ENCODE results near the gene ARRDC2. TPM values are rescaled to one million over a fixed set of nuclear protein-coding genes. Genes with fewer than 3 reads are reported as not detected.
A peak's percentile ranks its signal among the peaks of the same experiment; 100 is the strongest.
"Not testable (repeated sequence)": the region's sequence is repeated elsewhere in the genome, so short reads cannot be mapped to it uniquely, and the experiment has no call there.

Gene ARRDC2
- polyA plus RNA-seq, 3 donors from 2014 or later = 31.4 to 39.2 (median 38.6) TPM

DNA sequence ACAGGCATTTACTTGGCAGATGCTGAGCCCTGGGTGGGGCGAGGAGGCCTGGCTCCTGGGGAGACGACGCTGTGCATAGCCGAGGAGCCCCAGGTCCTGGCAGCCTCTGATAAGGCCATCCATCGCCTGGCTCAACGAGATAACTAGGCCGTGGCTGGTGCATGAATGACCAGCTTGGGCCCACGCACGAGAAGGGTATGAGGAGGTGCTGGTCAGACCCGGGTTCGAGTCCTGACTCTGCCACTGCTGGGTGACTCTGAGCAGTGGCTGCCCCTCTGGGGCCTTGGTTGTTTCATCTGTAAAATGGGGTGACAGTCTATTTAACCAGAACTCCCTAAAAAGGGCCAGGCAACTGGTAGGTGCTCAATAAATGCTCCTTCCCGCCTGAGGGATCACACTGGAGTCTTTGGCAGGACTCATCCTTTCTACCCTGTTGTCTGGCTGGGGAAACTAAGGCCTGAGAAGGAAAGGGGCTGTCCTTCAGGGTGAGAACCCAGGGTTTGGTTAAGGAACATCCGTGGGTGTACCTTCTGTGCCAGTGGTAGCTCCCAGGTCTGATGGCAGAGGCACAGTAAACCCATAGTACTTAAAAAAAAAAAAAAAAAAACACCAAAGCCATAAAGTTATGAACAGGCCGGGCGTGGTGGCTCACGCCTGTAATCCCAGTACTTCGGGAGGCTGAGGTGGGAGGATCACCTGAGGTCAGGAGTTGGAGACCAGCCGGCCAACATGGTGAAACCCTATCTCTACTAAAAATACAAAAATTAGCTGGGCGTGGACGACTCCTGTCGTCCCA is 8.1 kb upstream of the ARRDC2 start:
- Mint-ChIP-seq H3K36me3 (no peaks in the 10 kb centered on the region), H3K27me3 (ENCODE audit: low read depth in 3 of 3) (peaks cover 8 to 9% (median 9%) of the 10 kb centered on the region in 3 donors), H3K4me3 (peak overlapping the region; percentile 77 to 94 (median 86)), H3K4me1 (peaks cover 26 to 33% of the 10 kb centered on the region in 2 donors), H3K9me3 (no peaks in the 10 kb centered on the region), H3K27ac (peak overlapping the region; percentile 97 to 100 (median 99))
- DNase-seq = no peak

DNA sequence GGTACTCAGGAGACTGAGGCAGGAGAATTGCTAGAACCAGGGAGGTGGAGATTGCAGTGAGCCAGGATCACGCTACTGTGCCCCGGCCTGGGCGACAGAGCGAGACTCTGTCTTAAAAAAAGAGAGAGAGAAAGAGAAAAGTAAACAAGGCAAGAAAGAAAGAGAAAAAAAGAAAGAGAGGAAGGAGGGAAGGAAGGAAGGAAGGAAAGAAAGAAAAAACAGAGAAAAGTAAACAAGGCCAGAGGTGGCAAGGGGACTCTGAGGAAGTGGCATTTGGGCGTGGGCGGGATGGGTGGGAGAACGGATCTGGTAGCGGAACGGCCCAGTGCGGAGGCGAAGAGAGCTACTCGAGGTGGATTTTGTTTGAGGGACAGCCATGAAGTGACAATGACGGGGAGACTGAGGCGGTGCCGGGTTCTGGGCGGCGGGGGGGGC is 7.5 kb upstream of the ARRDC2 start:
- DNase-seq = no peak
- Mint-ChIP-seq H3K27me3 (ENCODE audit: low read depth in 3 of 3) (peaks cover 8 to 9% (median 9%) of the 10 kb centered on the region in 3 donors), H3K9me3 (no peaks in the 10 kb centered on the region), H3K4me3 (peak overlapping the region; percentile 77 to 94 (median 86)), H3K36me3 (no peaks in the 10 kb centered on the region), H3K4me1 (peaks cover 26 to 33% of the 10 kb centered on the region in 2 donors), H3K27ac (peak overlapping the region; percentile 97 to 100 (median 99))

DNA sequence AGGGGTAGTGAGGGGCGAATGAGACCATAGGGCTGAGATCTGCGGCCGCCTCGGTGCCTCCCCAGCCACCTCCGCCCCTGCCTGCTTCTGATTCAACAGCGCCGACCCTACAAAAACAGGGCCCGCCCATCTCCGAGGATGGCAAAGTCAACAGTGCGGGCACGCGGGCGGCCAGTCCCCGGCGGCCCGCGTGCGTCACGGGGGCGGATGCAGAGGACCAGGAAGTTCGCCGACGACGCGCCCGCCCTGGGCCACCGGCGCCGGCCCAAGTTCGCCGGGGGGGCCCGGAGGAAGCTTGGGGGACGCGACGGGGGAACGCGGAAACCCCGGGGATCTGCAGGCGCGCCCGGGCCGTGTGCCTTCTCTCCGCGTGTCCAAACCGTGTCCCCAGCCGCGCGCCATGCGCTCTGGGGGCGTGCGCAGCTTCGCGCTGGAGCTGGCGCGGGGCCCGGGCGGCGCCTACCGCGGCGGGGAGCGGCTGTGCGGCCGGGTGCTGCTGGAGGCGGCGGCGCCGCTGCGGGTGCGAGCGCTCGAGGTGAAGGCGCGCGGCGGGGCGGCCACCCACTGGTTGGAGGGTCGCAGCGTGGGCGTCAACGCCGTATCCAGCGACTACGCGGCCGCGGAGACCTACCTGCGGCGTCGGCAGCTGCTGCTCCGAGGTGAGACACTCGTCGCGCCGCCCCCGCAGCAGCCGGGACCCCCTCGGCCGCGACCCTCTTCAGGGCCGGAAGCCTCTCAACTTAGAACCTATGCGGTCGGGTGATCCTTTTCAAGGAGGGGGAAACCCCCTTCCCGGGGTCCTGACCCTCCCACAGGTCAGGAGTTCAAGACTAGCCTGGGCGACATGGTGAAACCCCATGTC is 6.8 kb upstream of the ARRDC2 start:
- peak overlapping the region; percentile 97 to 100 (median 99) for H3K27ac Mint-ChIP-seq
- no peaks in the 10 kb centered on the region for H3K36me3 Mint-ChIP-seq
- peaks cover 8 to 9% (median 9%) of the 10 kb centered on the region in 3 donors for H3K27me3 Mint-ChIP-seq (ENCODE audit: low read depth in 3 of 3)
- DNase-seq = peak; percentile 98 to 99 (median 99)
- peak overlapping the region; percentile 90 to 94 (median 92) for H3K4me3 Mint-ChIP-seq
- H3K9me3 Mint-ChIP-seq = no peaks in the 10 kb centered on the region
- H3K4me1 Mint-ChIP-seq = peaks cover 26 to 33% of the 10 kb centered on the region in 2 donors

DNA sequence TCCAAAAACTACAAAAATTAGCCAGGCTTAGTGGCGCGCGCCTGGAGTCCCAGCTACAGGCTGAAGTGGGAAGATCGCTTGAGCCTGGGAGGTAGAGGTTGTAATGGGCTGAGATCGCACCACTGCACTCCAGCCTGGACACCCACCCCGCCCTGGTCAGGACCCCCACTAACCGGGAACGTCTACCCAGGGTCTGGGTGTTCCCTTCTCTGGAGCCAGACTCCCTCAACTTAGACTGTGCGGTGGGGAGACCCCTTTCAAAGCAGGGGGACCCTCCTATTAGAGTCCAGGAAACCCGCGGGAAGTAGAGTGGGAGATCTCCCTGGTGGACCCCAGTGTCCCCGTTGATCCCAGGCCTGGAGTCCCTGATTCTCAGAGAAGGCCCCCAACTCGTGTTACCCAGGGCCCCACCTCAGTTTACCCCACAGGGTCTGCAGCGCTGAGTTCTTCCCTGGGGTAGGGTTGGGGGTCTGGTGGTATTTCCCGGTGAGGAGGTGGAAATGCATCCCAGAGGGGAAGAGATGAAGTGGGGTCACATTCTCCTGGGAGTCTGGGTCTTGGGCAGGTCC is 6.1 kb upstream of the ARRDC2 start:
- DNase-seq = no peak
- peak overlapping the region; percentile 90 to 94 (median 92) for H3K4me3 Mint-ChIP-seq
- peaks cover 8 to 11% (median 9%) of the 10 kb centered on the region in 3 donors for H3K27me3 Mint-ChIP-seq (ENCODE audit: low read depth in 3 of 3)
- H3K9me3 Mint-ChIP-seq = no peaks in the 10 kb centered on the region
- peaks cover 28 to 34% of the 10 kb centered on the region in 2 donors for H3K4me1 Mint-ChIP-seq
- H3K27ac Mint-ChIP-seq = peak overlapping the region; percentile 92 to 98 (median 96)
- H3K36me3 Mint-ChIP-seq = peaks cover 0 to 2% (median 0%) of the 10 kb centered on the region in 3 donors

DNA sequence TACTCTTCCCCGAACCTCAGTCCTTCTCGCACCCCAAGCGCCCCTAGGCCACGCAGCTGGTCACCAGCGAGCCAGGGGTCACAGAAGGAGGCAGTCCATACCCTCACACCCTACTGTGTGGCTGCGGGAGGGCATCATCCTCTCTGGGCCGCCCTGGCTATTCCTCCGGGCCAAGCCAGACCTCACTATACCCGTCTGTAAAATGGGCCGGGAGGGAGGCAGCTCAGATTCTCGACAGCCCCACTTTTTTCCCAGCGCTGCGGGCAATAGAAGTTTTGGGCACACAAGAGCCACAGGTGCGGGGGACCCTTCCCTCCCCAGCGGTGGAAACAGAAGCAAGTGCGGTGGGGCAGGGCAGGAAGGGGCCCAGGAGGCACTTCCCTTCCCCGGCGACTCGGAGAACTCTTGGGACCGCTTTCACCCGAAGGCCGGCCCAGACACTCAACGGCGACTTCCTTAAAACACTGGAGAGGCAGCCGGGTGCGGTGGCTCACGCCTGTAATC is 5.6 kb upstream of the ARRDC2 start:
- no peak for DNase-seq
- peaks cover 9 to 17% (median 12%) of the 10 kb centered on the region in 3 donors for H3K27me3 Mint-ChIP-seq (ENCODE audit: low read depth in 3 of 3)
- peak overlapping the region; percentile 90 to 94 (median 92) for H3K4me3 Mint-ChIP-seq
- H3K27ac Mint-ChIP-seq = peak overlapping the region; percentile 92 to 98 (median 96)
- peaks cover 0 to 3% (median 0%) of the 10 kb centered on the region in 3 donors for H3K36me3 Mint-ChIP-seq
- no peaks in the 10 kb centered on the region for H3K9me3 Mint-ChIP-seq
- peaks cover 32 to 37% of the 10 kb centered on the region in 2 donors for H3K4me1 Mint-ChIP-seq

DNA sequence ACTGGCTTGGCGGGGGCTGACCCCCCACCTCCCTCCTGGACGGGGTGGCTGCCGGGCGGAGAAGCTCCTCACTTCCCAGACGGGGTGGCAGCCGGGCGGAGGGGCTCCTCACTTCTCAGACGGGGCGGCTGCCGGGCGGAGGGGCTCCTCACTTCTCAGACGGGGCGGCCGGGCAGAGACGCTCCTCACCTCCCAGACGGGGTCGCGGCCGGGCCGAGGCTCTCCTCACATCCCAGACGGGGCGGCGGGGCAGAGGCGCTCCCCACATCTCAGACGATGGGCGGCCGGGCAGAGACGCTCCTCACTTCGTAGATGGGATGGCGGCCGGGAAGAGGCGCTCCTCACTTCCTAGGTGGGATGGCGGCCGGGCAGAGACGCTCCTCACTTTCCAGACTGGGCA is 2.2 kb upstream of the ARRDC2 start:
- H3K27me3 Mint-ChIP-seq (ENCODE audit: low read depth in 3 of 3) = peaks cover 8 to 26% (median 17%) of the 10 kb centered on the region in 3 donors
- not testable (repeated sequence) for H3K4me3 Mint-ChIP-seq, H3K36me3 Mint-ChIP-seq, H3K9me3 Mint-ChIP-seq, DNase-seq, H3K27ac Mint-ChIP-seq
- H3K4me1 Mint-ChIP-seq = peaks cover 26 to 38% of the 10 kb centered on the region in 2 donors

DNA sequence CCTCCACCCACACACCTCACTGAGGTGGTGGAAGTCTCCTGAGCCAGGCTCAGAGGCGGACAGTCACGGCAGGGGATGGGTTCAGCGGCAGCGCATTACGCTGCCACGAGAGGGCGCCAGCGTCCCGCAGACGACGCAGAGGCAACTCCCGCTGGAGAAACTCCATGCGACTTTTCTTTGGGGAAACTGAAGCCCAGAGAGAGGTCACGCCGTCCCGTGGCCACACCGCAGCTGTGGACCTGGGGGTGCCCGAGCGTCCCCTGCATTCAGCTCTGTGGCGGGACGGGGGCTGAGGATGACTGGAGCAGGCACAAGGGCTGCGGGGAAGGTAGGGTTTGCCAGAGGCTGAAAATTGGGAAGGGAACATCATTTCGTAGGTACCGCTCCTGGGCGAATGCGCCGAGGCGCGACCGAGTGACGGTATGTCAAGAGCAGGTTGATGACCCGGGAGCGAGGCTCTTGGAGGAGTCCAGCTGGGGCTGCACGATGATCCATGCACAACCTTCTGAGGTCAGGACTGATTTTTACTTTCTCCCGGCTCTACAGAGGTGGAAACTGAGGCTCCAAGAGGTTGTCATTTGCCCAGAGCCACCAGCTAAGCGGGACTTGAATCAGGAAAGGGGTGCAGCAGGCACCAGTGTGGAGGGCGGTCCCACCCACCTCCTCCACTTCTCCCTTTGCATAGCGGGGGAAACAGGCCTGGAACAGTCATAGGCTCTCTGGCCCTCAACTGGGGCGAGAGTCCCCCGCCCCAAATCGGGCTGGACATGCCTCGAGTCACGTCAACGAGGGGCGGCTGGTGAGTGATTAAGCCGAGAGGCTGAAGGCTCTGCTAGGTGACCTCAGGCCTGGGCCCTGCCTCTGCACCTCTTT is 690 bp upstream of the ARRDC2 start:
- Mint-ChIP-seq H3K36me3 (peaks cover 0 to 8% (median 0%) of the 10 kb centered on the region in 3 donors), H3K27ac (peak overlapping the region; percentile 81 to 99 (median 96)), H3K9me3 (no peaks in the 10 kb centered on the region), H3K4me3 (peak overlapping the region; percentile 89 to 91 (median 90)), H3K27me3 (ENCODE audit: low read depth in 3 of 3) (peaks cover 5 to 20% (median 14%) of the 10 kb centered on the region in 3 donors), H3K4me1 (peaks cover 20 to 30% of the 10 kb centered on the region in 2 donors)
- DNase-seq = peak; percentile 77 to 79 (median 79)

DNA sequence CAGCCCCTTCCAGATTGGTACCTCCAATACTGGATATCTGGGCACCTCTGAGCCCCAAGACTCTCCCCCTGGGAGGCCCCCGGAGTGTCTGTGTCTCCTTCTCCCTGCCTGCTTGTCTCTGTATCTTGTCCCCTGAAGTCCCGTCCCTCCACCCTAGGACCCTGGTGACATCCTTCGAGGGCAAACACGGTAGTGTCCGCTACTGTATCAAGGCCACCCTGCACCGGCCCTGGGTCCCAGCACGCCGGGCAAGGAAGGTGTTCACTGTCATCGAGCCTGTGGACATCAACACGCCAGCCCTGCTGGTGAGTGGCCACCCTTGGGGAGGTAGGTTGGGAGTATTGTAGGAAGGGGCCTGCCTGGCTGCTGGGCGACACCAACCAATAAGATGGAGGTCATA is 844 bp downstream of the ARRDC2 start:
- Mint-ChIP-seq H3K4me1 (peaks cover 27% of the 10 kb centered on the region in 2 donors), H3K4me3 (peak overlapping the region; percentile 49 to 76 (median 69)), H3K27ac (peak overlapping the region; percentile 34 to 85 (median 66)), H3K9me3 (no peaks in the 10 kb centered on the region), H3K36me3 (peaks cover 7 to 20% (median 7%) of the 10 kb centered on the region in 3 donors), H3K27me3 (ENCODE audit: low read depth in 3 of 3) (peaks cover 5 to 20% (median 9%) of the 10 kb centered on the region in 3 donors)
- no peak for DNase-seq

DNA sequence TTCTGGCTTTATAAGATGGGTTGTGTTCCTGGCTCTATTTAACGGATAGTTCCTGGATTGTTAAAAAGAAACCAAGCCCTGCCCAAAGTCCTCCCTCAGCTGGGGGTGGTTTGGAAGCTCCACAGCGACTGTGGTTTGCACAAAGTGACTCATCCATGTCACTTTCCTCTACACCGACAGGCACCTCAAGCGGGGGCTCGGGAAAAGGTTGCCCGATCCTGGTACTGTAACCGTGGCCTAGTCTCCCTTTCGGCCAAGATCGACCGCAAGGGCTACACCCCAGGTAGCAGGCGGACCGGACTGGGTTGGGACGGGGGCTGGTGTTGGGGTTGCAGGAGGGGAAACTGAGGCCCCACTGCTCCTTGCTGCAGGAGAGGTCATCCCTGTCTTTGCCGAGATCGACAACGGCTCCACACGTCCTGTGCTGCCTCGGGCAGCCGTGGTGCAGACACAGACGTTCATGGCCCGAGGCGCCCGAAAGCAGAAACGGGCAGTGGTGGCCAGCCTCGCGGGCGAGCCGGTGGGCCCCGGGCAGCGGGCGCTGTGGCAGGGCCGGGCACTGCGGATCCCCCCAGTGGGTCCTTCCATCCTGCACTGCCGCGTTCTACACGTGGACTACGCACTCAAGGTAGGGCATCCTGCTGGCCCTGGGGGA is 1.6 kb downstream of the ARRDC2 start:
- no peaks in the 10 kb centered on the region for H3K9me3 Mint-ChIP-seq
- H3K36me3 Mint-ChIP-seq = peaks cover 7 to 25% (median 7%) of the 10 kb centered on the region in 3 donors
- DNase-seq = no peak
- peaks cover 27 to 31% of the 10 kb centered on the region in 2 donors for H3K4me1 Mint-ChIP-seq
- H3K4me3 Mint-ChIP-seq = no peak overlapping the region
- H3K27me3 Mint-ChIP-seq (ENCODE audit: low read depth in 3 of 3) = peaks cover 5 to 20% (median 11%) of the 10 kb centered on the region in 3 donors
- peak overlapping the region in 1 of 6 donors; percentile 34 for H3K27ac Mint-ChIP-seq

DNA sequence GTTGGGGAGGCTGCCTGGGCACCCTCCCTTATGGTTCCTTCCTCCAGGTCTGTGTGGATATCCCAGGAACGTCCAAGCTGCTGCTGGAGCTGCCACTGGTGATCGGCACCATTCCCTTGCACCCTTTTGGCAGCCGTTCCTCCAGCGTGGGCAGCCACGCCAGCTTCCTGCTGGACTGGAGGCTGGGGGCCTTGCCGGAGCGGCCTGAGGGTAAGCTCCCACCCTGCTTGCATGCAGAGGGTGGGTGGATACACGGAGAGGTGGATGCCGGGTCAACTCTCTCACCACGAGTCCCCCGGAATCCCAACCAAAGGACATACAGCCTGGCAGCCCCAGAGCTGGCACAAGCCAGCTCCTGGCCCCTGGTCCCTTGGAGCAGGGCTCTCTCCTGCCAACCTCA is 2.2 kb downstream of the ARRDC2 start:
- no peak overlapping the region for H3K27ac Mint-ChIP-seq
- no peak for DNase-seq
- peaks cover 7 to 29% (median 9%) of the 10 kb centered on the region in 3 donors for H3K36me3 Mint-ChIP-seq
- peaks cover 5 to 20% (median 11%) of the 10 kb centered on the region in 3 donors for H3K27me3 Mint-ChIP-seq (ENCODE audit: low read depth in 3 of 3)
- H3K9me3 Mint-ChIP-seq = no peaks in the 10 kb centered on the region
- peaks cover 27 to 31% of the 10 kb centered on the region in 2 donors for H3K4me1 Mint-ChIP-seq
- no peak overlapping the region for H3K4me3 Mint-ChIP-seq

DNA sequence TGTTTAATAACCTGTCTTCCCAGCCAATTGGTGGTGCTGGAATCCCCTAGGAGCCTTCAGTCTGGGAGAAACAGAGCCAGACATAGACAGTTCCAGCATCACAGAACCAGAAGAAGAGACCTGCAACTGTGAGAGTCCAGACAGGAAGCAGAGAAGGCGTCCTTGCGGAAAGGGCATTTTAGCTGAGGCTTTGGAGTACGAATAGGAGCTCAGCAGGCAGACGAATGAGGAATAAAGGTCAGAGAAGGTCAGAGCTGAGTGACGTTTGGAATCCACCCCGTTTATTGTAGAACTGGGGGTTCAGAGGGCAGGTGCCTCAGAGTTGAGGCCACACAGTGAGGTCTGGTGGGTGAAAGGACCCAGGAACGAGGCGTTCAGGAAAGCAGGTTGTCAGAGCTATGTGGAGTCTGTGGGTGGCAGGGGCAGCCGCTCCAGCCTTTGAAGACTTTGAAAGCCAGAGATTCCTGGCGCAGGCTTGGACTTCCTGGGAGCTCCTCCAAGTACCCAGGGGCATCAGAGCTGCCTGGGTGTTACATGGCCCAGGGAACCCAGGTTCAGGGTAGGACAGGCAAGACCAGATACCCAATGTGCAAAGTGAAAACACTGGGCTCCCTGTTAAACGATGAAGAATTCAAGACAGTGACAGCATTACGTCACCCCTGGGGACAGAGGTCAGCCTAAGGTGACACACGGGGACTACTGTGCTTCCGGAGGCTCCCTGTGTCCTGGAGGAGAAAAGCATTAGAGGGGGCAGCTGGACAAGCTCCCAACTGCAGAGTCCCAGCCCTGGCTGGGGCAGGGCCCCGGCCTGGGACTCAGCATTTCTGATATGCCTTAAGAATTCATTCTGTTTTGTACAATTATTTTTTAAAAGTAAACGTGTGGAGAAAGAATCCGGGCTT is 5.5 kb downstream of the ARRDC2 start:
- no peak for DNase-seq
- Mint-ChIP-seq H3K4me3 (no peak overlapping the region), H3K27me3 (ENCODE audit: low read depth in 3 of 3) (peaks cover 6 to 9% (median 7%) of the 10 kb centered on the region in 3 donors), H3K27ac (peak overlapping the region in 3 of 6 donors; percentile 13 to 39 (median 29)), H3K4me1 (peaks cover 14 to 15% of the 10 kb centered on the region in 2 donors), H3K36me3 (peaks cover 7 to 31% (median 12%) of the 10 kb centered on the region in 3 donors), H3K9me3 (no peaks in the 10 kb centered on the region)
